Measurements from ENCODE around the gene TNRC6B.

TNRC6B gene

DNA sequence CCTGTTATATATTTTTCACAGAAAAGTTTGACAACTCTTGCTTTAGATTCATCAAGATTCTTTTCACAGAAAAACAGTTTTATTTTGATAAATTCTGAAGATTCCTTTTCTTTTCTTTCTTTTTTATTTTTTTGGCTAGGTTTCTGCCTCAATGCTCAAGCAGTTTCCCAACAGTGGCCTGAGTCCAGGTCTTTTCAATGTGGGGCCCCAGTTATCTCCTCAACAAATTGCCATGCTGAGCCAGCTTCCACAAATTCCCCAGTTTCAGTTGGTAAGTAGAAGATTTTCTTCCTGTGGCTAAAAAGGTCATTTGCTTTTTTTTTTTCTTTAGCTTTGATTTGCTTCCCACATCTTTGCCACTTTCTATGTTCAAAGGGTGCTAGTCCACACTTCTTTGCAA is 122.6 kb downstream of the TNRC6B start:
- DNase-seq, result no peak

DNA sequence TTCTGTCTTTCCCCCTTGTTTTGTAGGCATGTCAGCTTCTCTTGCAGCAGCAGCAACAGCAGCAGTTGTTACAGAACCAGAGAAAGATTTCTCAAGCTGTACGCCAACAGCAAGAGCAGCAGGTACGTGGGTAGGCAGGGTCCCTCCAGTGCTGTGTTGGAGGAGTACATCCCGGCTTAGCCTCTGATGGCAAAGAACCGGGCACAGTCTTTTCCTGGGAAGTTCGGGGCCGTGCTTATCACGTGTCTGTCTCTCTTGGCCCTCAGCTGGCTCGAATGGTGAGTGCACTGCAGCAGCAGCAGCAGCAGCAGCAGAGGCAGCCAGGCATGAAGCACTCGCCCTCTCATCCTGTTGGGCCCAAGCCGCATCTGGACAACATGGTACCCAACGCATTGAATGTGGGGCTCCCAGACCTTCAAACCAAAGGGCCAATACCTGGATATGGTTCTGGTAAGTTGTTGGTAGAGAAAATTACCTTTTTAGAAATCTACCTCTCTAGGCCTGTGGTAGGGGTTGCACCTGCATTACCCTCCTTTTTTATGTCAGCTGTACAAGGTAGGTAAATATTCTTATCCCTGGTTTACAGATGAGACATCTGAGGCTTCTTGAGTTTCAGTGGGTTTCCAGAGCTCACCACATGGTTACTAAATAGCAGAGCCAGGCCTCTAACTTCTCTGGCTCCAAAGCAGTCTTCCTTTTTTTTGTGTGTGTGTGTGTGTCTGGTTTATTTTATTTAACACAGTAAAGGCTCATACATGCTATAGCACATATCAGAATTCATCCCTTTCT is 123.4 kb downstream of the TNRC6B start:
- DNase-seq, result no peak

GRCh38 chr22:40302149-40302548 is 124.4 kb downstream of the TNRC6B start:
- DNase-seq, result no peak

GRCh38 chr22:40305625-40306024 is 127.9 kb downstream of the TNRC6B start:
- DNase-seq, result no peak

DNA sequence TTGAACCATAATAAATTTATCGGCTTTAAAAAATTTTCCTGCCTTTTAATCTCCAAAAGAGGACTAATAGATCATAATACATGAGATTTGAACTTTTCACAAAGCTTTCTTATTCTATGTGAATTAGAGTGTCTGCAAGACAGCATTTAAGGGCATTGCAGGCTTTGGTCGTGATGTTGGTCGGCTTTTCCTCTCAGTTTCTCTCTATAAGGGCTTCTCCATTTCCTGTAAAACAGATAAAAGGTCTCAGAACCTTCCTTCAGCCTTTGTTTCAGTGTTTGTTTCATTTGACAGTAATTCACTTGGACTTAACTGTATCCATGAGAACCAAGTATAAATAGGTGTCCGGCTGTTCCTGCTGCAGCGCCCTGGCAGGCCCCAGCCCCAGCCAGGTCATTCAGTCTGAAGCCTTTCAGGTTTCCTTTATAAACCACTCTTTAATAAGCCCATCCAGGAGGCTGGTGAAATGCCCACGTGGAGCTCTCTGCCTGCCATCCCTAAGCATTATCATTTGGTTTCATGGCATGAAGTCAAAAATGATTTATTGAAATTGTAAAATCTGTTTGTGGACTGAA is 131.4 kb downstream of the TNRC6B start:
- no peak for DNase-seq

DNA sequence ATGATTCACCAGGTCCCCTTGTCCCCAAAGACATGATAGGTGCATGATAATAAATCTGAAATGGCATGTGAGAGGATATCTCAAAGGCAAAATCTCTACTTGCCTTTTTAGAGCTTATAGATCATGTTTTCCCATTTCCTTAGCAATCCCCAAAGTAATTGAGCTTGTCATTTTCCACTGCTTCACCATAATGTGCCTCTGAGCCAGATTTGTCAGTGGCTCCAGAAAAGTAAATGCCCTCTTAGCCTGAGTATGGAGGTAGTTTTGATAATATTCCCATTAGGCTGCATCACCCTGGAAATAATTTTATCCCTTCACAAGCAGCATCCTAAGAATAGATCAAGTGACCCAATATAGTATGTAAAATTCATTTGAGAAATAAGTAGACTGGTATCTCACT is 131.9 kb downstream of the TNRC6B start:
- DNase-seq, result no peak

DNA sequence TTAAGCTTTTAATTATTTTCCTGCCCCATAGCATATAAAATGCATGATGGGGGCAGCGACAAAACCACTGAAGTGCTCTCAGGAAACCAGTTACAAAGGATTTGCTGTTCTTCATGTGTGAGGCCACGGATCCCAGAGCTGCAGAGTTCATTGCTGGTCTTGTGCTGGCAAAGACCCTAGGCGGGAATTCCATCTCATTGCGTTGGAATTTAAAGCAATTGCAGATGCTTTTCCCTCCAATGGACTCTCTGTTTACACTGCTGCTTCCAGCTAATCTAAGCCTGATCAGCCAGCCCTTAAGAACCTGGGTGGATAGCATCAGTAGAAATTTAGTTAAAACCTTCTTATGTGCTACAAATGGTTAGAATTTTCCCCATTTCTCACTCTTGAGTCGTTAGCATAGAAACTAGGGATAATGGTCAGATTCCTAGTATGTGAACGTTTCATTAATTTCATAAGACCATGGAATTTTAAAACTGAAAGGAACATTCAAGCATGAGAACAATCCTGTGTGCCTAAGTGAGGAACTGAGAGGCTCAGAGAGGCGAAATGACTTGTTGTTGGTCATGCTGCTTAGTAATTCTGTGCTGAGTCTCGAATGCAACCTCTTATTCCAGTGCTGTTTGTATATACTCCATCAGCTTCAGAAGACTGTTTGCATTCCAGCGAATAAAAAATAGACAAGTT is 132.5 kb downstream of the TNRC6B start:
- no peak for DNase-seq

DNA sequence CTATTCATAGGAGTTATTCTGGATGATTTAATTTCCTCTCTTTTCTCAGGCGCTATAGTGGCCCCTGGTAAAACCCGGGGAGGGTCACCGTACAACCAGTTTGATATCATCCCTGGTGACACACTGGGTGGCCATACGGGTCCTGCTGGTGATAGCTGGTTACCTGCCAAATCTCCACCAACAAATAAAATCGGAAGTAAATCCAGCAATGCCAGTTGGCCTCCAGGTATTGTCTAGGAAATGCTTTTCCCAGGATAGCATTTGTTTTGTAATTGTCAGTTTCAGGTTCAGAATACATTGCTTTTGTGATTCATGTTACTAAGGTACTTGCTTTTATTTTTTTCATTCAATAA is 133.0 kb downstream of the TNRC6B start:
- DNase-seq, result peak; percentile 8

DNA sequence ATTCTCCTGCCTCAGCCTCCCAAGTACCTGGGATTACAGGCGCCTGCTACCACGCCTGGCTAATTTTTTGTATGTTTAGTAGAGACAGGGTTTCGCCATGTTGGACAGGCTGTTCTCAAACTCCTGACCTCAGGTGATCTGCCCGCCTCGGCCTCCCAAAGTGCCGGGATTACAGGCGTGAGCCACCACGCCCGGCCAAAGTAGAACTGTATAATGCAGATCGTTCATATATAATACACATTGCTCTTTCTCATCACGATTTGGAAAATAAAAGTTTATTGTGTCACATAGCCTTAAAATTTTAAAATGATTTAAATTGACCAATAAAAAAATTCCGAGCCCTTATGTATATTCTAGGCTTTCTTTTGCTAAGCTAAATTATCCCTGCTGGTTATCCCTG is 133.9 kb downstream of the TNRC6B start:
- DNase-seq, result peak; percentile 8

DNA sequence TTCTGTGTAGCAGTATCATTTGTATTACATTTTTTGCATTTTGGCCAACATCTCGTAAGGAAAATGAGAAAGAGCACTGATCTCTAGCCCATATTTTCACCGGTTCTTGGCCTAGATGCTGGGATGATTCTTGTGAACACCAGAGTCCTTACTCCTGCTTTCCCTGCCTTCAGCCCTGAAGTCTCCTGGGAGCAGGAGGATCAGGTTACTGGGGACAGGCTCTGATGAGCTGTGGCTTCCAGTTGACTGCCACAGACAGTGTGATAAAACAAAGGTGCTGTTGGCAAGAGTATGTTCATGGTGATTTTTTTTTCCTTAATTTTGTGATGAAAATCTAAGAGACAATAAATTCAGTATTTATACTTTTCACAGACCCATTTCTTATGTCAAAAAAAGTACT is 134.3 kb downstream of the TNRC6B start:
- DNase-seq, result peak; percentile 22

GRCh38 chr22:40313007-40313406 is 135.3 kb downstream of the TNRC6B start:
- DNase-seq, result peak; percentile 15

- no peak for DNase-seq
Observed at GRCh38 chr22:40314041-40314440, 136.3 kb downstream of the TNRC6B start.

DNA sequence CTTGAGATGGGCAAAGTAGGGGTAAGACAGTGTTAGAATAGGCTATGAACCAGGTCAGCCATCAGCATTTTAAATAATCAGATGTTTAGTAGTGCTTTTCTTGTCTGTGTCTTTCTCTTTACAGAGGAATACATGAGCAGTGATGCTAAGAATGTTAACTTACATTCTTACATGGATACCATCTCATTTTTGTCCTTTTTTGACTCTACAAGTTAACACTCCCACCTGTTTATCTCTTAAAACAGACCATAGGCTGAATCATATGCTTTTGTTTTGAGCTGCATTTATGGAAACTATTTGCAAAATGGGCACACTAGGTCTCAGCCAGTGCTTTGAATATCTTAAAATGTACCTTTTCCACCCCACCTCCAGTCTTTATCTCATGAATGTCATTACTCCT is 143.0 kb downstream of the TNRC6B start:
- DNase-seq, result no peak

DNA sequence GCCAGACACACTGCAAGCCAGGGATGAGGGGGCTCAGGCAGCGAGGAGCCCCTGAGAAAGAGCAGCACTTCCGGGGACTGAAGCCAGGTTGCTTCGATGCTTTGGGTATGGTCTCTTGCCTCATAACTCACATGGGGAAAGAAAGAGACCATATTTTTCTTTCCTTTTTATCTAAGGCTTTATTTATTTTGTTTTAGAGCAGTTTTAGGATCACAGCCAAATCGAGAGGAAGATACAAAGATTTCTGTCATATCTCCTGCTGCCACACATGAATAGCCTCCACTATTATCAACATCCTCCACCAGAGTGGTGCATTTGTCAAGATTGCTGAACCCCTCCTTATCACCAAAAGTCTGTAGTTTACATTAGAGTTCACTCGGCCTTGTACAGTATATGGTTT is 144.3 kb downstream of the TNRC6B start:
- peak; percentile 43 for DNase-seq

DNA sequence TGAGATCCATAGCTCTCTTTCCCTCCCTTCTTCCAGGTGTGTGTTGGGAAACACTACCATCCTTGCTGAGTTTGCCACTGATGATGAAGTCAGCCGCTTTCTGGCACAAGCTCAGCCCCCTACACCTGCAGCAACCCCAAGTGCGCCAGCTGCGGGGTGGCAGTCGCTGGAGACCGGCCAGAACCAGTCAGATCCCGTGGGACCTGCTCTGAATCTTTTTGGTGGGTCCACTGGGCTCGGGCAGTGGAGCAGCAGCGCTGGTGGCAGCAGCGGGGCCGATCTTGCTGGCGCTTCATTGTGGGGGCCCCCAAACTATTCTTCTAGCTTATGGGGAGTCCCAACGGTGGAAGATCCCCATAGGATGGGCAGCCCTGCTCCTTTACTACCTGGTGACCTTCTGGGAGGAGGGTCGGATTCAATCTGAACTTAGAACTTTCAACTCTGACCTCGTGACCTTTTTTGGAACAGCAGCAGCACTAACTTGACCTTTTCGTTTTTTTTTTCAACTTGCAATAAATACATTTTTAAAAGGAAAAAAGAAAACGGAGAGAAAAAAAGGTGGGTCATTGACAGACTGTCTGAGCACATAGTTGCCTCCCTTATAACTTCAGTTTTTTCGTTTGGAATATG is 145.2 kb downstream of the TNRC6B start:
- peak; percentile 43 for DNase-seq

- peak; percentile 57 for DNase-seq
Observed at GRCh38 chr22:40323681-40324171, 146.0 kb downstream of the TNRC6B start.

GRCh38 chr22:40324468-40325305 is 147.0 kb downstream of the TNRC6B start:
- DNase-seq, result peak; percentile 61

- peak; percentile 82 for DNase-seq
Observed at GRCh38 chr22:40325315-40325714, 147.6 kb downstream of the TNRC6B start.

GRCh38 chr22:40326905-40327735 is 149.4 kb downstream of the TNRC6B start:
- peak; percentile 37 for DNase-seq

DNA sequence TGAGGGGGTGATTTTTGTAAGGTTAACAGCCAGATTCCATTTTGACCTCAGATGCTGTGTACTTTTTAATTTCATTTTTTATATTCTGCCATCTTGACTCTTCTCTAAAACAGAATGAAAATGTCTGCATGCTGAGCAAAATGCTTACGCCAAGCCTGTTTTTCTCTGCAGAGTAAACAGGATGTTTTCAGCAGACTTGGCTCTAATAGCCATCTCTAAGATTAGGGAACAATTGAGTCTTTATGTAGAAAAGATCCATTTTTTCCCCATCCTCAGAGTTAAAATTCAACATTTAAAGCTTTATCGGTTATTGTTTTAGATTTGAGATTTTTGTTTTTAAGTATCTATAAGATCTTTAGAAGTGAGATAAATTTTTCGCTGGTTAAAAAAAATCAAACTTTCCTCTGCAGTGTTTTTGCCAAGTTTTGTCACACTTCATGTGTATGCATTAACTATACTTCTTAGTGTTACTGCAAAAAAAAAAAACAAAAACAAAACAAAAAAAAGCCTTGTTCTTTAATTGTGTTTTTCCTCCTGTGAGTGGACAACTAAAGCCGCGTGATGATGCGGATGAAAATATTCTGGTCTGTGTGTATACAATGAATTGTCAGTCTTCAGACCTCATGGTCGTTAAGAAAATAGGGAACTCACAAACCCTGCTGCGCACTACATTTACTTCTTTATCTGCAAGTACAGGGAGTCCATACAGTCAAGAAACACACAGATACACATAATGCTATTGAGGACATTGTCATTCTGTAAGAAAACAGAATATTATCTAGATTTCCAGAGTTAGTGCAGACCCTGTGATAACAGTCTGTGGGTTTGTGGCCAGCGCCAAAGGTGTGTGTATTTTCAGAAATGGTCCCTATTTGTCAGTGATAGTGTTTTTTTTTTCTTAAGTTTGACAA is 151.1 kb downstream of the TNRC6B start:
- peak; percentile 28 for DNase-seq

GRCh38 chr22:40329466-40329865 is 151.7 kb downstream of the TNRC6B start:
- peak; percentile 44 for DNase-seq
